ENCODE measurements around the gene HLA-DOB. TPM values are rescaled to one million over a fixed set of nuclear protein-coding genes. Genes with fewer than 3 reads are reported as not detected.

Gene HLA-DOB
- total RNA-seq, 3 donors from 2014 or later: 1.5 to 2.0 TPM; not detected in 1

DNA sequence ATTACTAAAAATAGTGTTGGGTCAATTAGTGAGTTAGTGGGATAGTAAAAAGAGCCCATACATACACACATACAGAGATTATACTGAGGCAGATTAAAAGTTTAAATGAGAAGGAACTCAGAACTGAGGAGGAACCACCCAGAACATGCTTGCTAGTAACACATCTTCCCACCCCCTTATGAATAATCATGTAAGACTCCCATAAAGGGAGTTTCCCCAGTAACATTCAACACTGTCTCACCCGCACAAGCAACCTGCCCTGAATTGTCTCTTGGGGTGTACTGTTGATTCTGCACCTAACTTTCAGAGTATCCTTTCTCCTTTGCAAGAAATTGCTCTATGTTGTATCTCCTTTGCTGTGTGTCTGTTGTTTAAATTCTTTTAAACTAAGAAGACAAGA is 42.4 kb downstream of the HLA-DOB start:
- TF ChIP-seq POLR2AphosphoS5 (IDR thresholded peaks at IDR 0.05) (no peak), POLR2A (IDR thresholded peaks at IDR 0.05) (no peak)
- TF ChIP-seq, protein P1, sequence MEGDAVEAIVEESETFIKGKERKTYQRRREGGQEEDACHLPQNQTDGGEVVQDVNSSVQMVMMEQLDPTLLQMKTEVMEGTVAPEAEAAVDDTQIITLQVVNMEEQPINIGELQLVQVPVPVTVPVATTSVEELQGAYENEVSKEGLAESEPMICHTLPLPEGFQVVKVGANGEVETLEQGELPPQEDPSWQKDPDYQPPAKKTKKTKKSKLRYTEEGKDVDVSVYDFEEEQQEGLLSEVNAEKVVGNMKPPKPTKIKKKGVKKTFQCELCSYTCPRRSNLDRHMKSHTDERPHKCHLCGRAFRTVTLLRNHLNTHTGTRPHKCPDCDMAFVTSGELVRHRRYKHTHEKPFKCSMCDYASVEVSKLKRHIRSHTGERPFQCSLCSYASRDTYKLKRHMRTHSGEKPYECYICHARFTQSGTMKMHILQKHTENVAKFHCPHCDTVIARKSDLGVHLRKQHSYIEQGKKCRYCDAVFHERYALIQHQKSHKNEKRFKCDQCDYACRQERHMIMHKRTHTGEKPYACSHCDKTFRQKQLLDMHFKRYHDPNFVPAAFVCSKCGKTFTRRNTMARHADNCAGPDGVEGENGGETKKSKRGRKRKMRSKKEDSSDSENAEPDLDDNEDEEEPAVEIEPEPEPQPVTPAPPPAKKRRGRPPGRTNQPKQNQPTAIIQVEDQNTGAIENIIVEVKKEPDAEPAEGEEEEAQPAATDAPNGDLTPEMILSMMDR (IDR thresholded peaks at IDR 0.05): no peak
- Histone ChIP-seq H3K27me3 (no peaks in the 10 kb centered on the region), H3K36me3 (no peaks in the 10 kb centered on the region), H3K4me3 (no peak overlapping the region), H3K4me1 (no peaks in the 10 kb centered on the region), H3K27ac (no peak overlapping the region), H3K9me3 (no peaks in the 10 kb centered on the region)
- intact Hi-C loops (cut with DNase I; ENCODE audit: low total_unique reads): no loop called here
- no peak for DNase-seq (ENCODE audit: low spot score in 2 of 2)

DNA sequence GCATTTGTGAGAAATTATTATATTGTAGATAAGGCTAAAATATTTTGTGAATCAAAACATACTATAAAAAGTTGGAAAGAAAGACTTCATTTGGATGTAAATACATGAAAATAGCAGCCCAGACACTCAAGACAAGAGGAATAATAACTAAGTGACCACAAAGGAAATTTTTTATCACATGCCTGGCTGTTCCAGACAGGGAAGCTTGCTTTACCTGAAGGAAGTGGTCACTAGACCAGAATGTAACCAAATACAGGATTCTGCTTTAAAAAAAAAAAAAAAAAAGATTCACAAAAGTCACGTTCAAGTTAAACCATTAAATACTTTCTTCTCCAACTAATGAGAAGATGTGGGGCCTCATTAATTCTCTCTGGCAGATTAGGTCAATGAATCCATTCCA is 44.1 kb downstream of the HLA-DOB start:
- Histone ChIP-seq H3K4me1 (no peaks in the 10 kb centered on the region), H3K36me3 (no peaks in the 10 kb centered on the region), H3K27me3 (peaks cover 0 to 3% of the 10 kb centered on the region in 2 donors), H3K4me3 (no peak overlapping the region), H3K27ac (no peak overlapping the region), H3K9me3 (no peaks in the 10 kb centered on the region)
- DNase-seq (ENCODE audit: low spot score in 2 of 2): no peak
- TF ChIP-seq POLR2A (IDR thresholded peaks at IDR 0.05) (no peak), POLR2AphosphoS5 (IDR thresholded peaks at IDR 0.05) (no peak)
- TF ChIP-seq, protein P1 (IDR thresholded peaks at IDR 0.05): no peak
- intact Hi-C loops (cut with DNase I; ENCODE audit: low total_unique reads): no loop called here

DNA sequence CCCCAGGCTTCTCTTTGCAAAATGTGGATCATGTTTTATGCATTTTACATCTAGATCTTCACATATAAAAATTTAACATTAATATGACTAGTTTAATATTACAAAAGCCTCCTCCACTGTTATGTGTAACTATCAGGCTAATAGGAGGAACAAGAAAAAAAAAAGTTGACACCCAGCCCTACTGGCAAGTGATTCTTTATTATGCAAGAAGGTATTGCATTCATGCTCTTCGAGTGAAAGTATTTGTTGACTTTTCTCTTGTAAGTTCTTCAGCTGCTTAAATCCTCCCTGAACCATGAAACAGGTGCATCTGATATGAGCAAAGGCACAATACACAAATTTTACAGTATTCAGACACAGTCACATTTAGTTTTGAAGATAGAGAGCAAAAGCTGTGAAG is 52.8 kb downstream of the HLA-DOB start:
- Histone ChIP-seq H3K27me3 (peaks cover 0 to 22% of the 10 kb centered on the region in 2 donors), H3K36me3 (no peaks in the 10 kb centered on the region), H3K4me1 (no peaks in the 10 kb centered on the region), H3K4me3 (no peak overlapping the region), H3K9me3 (no peaks in the 10 kb centered on the region), H3K27ac (no peak overlapping the region)
- TF ChIP-seq POLR2A (IDR thresholded peaks at IDR 0.05) (no peak), POLR2AphosphoS5 (IDR thresholded peaks at IDR 0.05) (no peak)
- intact Hi-C loops (cut with DNase I; ENCODE audit: low total_unique reads): no loop called here
- no peak for DNase-seq (ENCODE audit: low spot score in 2 of 2)

DNA sequence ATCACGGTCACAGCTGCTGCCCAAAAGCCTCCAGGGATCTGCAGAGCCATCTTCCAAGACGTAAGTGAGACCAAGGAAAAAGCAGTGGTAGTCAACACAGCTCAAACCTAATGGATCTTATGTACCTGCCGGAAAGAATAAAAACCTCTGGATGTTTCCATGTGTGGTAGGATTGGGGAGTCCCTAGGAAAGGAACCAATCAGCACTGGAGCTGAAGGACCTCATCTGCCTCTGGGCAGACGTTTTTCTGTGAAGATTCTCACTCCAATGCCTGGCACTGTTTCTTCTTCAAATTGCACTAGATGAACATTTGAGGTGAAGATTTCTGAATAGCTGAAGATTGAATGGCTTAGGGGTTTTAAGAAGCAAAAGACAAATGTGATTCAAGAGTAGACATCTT is 53.4 kb downstream of the HLA-DOB start, which contains the start of gene HLA-DQB2:
HLA-DQB2 (minus strand) TSS at position 112 of the 400 bp plus-strand sequence; CDS start at position 50, 62 bp downstream.
- DNase-seq (ENCODE audit: low spot score in 2 of 2): no peak
- peaks cover 0 to 22% of the 10 kb centered on the region in 2 donors for H3K27me3 ChIP-seq
- intact Hi-C loops (cut with DNase I; ENCODE audit: low total_unique reads): no loop called here
- no peaks in the 10 kb centered on the region for H3K4me1 ChIP-seq
- no peak within 1 kb of the TSS for H3K27ac ChIP-seq
- no peaks in the 10 kb centered on the region for H3K9me3 ChIP-seq
- H3K4me3 ChIP-seq: no peak within 1 kb of the TSS
- no peaks in the 10 kb centered on the region for H3K36me3 ChIP-seq
- TF ChIP-seq POLR2AphosphoS5 (IDR thresholded peaks at IDR 0.05): no peak
- TF ChIP-seq, protein P1 (IDR thresholded peaks at IDR 0.05): no peak
- TF ChIP-seq POLR2A (IDR thresholded peaks at IDR 0.05): no peak

Other genes with a start within 250 kb of the HLA-DOB start
- 10 to 100 TPM; 28.2 to 90.3 (median 44.2) TPM for gene HLA-DRB1, start 227.2 kb downstream of the HLA-DOB start, total RNA-seq
- gene HLA-DQA1, start 179.6 kb downstream of the HLA-DOB start, total RNA-seq: 10 to 100 TPM in 2 of 3 donors, 1 to 10 TPM in 1; 1.6 to 19.2 (median 15.0) TPM
- gene HLA-DQB1, start 150.3 kb downstream of the HLA-DOB start, total RNA-seq: 1 to 10 TPM; 1.3 to 7.2 (median 5.4) TPM
- gene HLA-DQA2, start 75.6 kb downstream of the HLA-DOB start, total RNA-seq: 1 to 10 TPM in 2 of 3 donors, under 1 TPM in 1; 0.48 to 2.0 (median 2.0) TPM
- 1 to 10 TPM; 1.3 to 1.6 (median 1.5) TPM for gene HLA-DQB2, start 53.5 kb downstream of the HLA-DOB start, total RNA-seq
- gene TAP2, start 21.7 kb upstream of the HLA-DOB start, total RNA-seq: 10 to 100 TPM in 1 of 3 donors, 1 to 10 TPM in 2; 7.7 to 18.0 (median 9.5) TPM
- 10 to 100 TPM; 36.0 to 47.3 (median 44.9) TPM for gene PSMB8, start 27.0 kb upstream of the HLA-DOB start, total RNA-seq
- gene TAP1, start 36.7 kb upstream of the HLA-DOB start, total RNA-seq: 10 to 100 TPM; 24.2 to 40.6 (median 28.7) TPM
- 10 to 100 TPM; 16.8 to 25.9 (median 19.2) TPM for gene PSMB9, start 37.2 kb upstream of the HLA-DOB start, total RNA-seq
- gene HLA-DMB, start 124.0 kb upstream of the HLA-DOB start, total RNA-seq: 10 to 100 TPM; 16.4 to 52.0 (median 34.6) TPM
- gene HLA-DMA, start 136.1 kb upstream of the HLA-DOB start, total RNA-seq: 10 to 100 TPM; 28.5 to 41.9 (median 30.9) TPM
- gene BRD2, start 151.6 kb upstream of the HLA-DOB start, total RNA-seq: 100 to 1,000 TPM; 111 to 159 (median 122) TPM
- 1 to 10 TPM; 2.1 to 5.7 (median 3.3) TPM for gene HLA-DOA, start 192.6 kb upstream of the HLA-DOB start, total RNA-seq